HepG2 (cell line): ENCODE measurements around the gene TRABD. TPM values are rescaled to one million over a fixed set of nuclear protein-coding genes. Genes with fewer than 3 reads are reported as not detected.
A peak's percentile ranks its signal among the peaks of the same experiment; 100 is the strongest.

Experiments
- ATAC-seq: fragments of 200-7000 bp; cut with Tn5 transposase; 3 replicates; pipeline ENCODE4 v1.9.1; 2020; ENCODE audit warnings: mild to moderate bottlenecking, moderate library complexity
- BruUV-seq: library from RNA; stranded (reverse); fragments of 400-500 nt; replicated peaks from 2 replicates; lab custom pipeline; 2021; lab: Mats Ljungman, UMichigan
- CTCF ChIA-PET: fragments of 300-600 bp; formaldehyde crosslinking; extraction: SDS; loops from one replicate; lab custom pipeline; 2021; ENCODE audit warnings: low total read pairs, inconsistent platforms, low intra/inter-chr PET ratio; lab: Yijun Ruan, JAX
- POLR2A ChIA-PET: fragments of 350-600 bp; sonication (Branson Sonifier 250); formaldehyde crosslinking; loops from one replicate; lab custom pipeline; 2020; ENCODE audit warnings: antibody characterized with exemption, inconsistent platforms; lab: Yijun Ruan, JAX
- DNase-seq: peaks from one replicate; pipeline ENCODE4 v3.0.0-alpha.2; 2015; ENCODE audit warnings: low spot score
- FAIRE-seq: peaks from 3 replicates; lab custom pipeline; 2011; peaks lifted over from hg19 to GRCh38; lab: Jason Lieb, UNC
- H2AFZ ChIP-seq: one replicate; pipeline ENCODE4 v1.6.1; 2011; ENCODE audit warnings: low read length, inconsistent platforms
- H3K27ac ChIP-seq: fragments of 300-600 bp; 3 replicates; pipeline ENCODE4 v1.8.0; 2011; ENCODE audit warnings: mixed run types, mild to moderate bottlenecking, mixed read lengths, low read length, inconsistent platforms; ENCODE audit not compliant: insufficient read depth; ENCODE audit errors: extremely low read length
- H3K27me3 ChIP-seq, 2 experiments: fragments of 200-600 bp in 1 of 2; 2 replicates in 1 of 2; 3 replicates in 1 of 2; pipeline versions ENCODE4 v1.6.0 to v1.8.0; 2011; ENCODE audit warnings: low read length in 2 of 2, mild to moderate bottlenecking in 2 of 2, moderate library complexity in 2 of 2, inconsistent platforms in 1 of 2; ENCODE audit not compliant: insufficient read depth in 2 of 2, control insufficient read depth in 1 of 2
- H3K36me3 ChIP-seq, 2 experiments: fragments of 200-600 bp in 1 of 2; replicated peaks in 1 of 2; 2 replicates in 1 of 2; 3 replicates in 1 of 2; pipeline versions ENCODE4 v1.5.1 to v1.8.0; 2011; ENCODE audit warnings: low read length in 2 of 2, inconsistent platforms in 1 of 2; ENCODE audit not compliant: insufficient read depth in 2 of 2, control insufficient read depth in 1 of 2
- H3K4me1 ChIP-seq: 2 replicates; pipeline ENCODE4 v1.5.1; 2012; ENCODE audit warnings: low read length, inconsistent platforms; ENCODE audit not compliant: insufficient read depth
- H3K4me2 ChIP-seq: 2 replicates; pipeline ENCODE4 v1.6.0; 2011; ENCODE audit warnings: low read depth, low read length, inconsistent platforms
- H3K4me3 ChIP-seq, 3 experiments: fragments of 200-600 bp in 1 of 3; sonication (generic), shearing (Covaris generic) in 1 of 3; replicated peaks in 1 of 3; 2 replicates each; pipeline ENCODE4 v1.5.1; 2011 to 2016; ENCODE audit warnings: low read length in 3 of 3, inconsistent platforms in 2 of 3, low read depth in 2 of 3, mild to moderate bottlenecking in 2 of 3, control low read depth in 1 of 3, mixed read lengths in 1 of 3; ENCODE audit not compliant: insufficient read depth in 1 of 3
- H3K79me2 ChIP-seq: one replicate; pipeline ENCODE4 v1.6.1; 2011; ENCODE audit warnings: low read length, inconsistent platforms; ENCODE audit not compliant: insufficient read depth
- H3K9ac ChIP-seq: 2 replicates; pipeline ENCODE4 v1.6.0; 2011; ENCODE audit warnings: mild to moderate bottlenecking, low read depth, low read length, inconsistent platforms; ENCODE audit not compliant: insufficient read depth
- H3K9me3 ChIP-seq: 2 replicates; pipeline ENCODE4 v1.5.1; 2012; ENCODE audit warnings: mild to moderate bottlenecking, low read length
- H4K20me1 ChIP-seq: 2 replicates; pipeline ENCODE4 v1.6.0; 2011; ENCODE audit warnings: inconsistent platforms, mild to moderate bottlenecking, low read length, moderate library complexity; ENCODE audit not compliant: insufficient read depth
- ARID4A ChIP-seq: sonication (generic); formaldehyde crosslinking; IDR thresholded peaks from 2 replicates; pipeline ENCODE4 v1.5.0; 2020; ENCODE audit warnings: mild to moderate bottlenecking, missing genetic modification reagents, borderline replicate concordance
- ELF1 ChIP-seq: sonication (generic); formaldehyde crosslinking; IDR thresholded peaks from 2 replicates; pipeline ENCODE4 v1.4.0; 2020; ENCODE audit warnings: missing genetic modification reagents
- HNRNPK ChIP-seq: fragments of 200-400 bp; formaldehyde crosslinking; IDR thresholded peaks from 2 replicates; pipeline ENCODE4 v1.6.1; 2018; ENCODE audit warnings: low read length, low read depth, moderate library complexity, mild to moderate bottlenecking; ENCODE audit not compliant: poor library complexity, severe bottlenecking
- MAZ ChIP-seq, 2 experiments: sonication (generic) in 1 of 2; formaldehyde crosslinking in 1 of 2; IDR thresholded peaks; 2 replicates each; pipeline versions ENCODE4 v1.5.0 to v1.6.1; 2012 to 2020; ENCODE audit warnings: low read depth in 2 of 2, mild to moderate bottlenecking in 2 of 2, borderline replicate concordance in 1 of 2, improper control_type of control experiment in 1 of 2, low read length in 1 of 2, missing genetic modification reagents in 1 of 2, moderate library complexity in 1 of 2
- MEIS1 ChIP-seq: sonication (generic); formaldehyde crosslinking; IDR thresholded peaks from 2 replicates; pipeline ENCODE4 v1.9.0; 2021; ENCODE audit warnings: mild to moderate bottlenecking, missing genetic modification reagents, moderate library complexity, borderline replicate concordance
- MTA1 ChIP-seq: sonication (generic); formaldehyde crosslinking; IDR thresholded peaks from 2 replicates; pipeline ENCODE4 v1.4.0; 2020; ENCODE audit warnings: missing genetic modification reagents, mild to moderate bottlenecking, borderline replicate concordance
- PATZ1 ChIP-seq: sonication (generic); formaldehyde crosslinking; IDR thresholded peaks from 2 replicates; pipeline ENCODE4 v1.4.0; 2020; ENCODE audit warnings: missing genetic modification reagents
- RBFOX2 ChIP-seq: fragments of 200-400 bp; formaldehyde crosslinking; IDR thresholded peaks from 2 replicates; pipeline ENCODE4 v1.6.1; 2017; ENCODE audit warnings: low read depth, mild to moderate bottlenecking, low read length
- RNF2 ChIP-seq: fragments of 450-650 bp; conservative IDR thresholded peaks from 2 replicates; pipeline ENCODE4 v1.6.1; 2016; ENCODE audit warnings: low read depth
- U2AF1 ChIP-seq: fragments of 200-400 bp; formaldehyde crosslinking; optimal IDR thresholded peaks from 2 replicates; pipeline ENCODE3; 2017; ENCODE audit warnings: mild to moderate bottlenecking, low read depth, low read length
- ZFY ChIP-seq: sonication (generic); formaldehyde crosslinking; IDR thresholded peaks from 2 replicates; pipeline ENCODE4 v1.4.0; 2020; ENCODE audit warnings: missing genetic modification reagents
- ZNF274 ChIP-seq: sonication (generic); formaldehyde crosslinking; IDR thresholded peaks from 2 replicates; pipeline ENCODE4 v1.5.1; 2020; ENCODE audit warnings: mild to moderate bottlenecking, missing genetic modification reagents
- ZNF329 ChIP-seq: sonication (generic); formaldehyde crosslinking; IDR thresholded peaks from 2 replicates; pipeline ENCODE4 v1.9.0; 2021; ENCODE audit warnings: low read depth, mild to moderate bottlenecking, missing genetic modification reagents
- ZNF430 ChIP-seq: sonication (generic); formaldehyde crosslinking; IDR thresholded peaks from 2 replicates; pipeline ENCODE4 v1.9.0; 2021; ENCODE audit warnings: mild to moderate bottlenecking, missing genetic modification reagents
- ZNF563 ChIP-seq: sonication (generic); formaldehyde crosslinking; IDR thresholded peaks from 2 replicates; pipeline ENCODE4 v1.8.0; 2022; ENCODE audit warnings: mild to moderate bottlenecking, moderate library complexity, missing genetic modification reagents
- ZNF772 ChIP-seq: sonication (generic); formaldehyde crosslinking; IDR thresholded peaks from 2 replicates; pipeline ENCODE4 v1.5.0; 2020; ENCODE audit warnings: mild to moderate bottlenecking, missing genetic modification reagents
- ZSCAN31 ChIP-seq: sonication (generic); formaldehyde crosslinking; IDR thresholded peaks from 2 replicates; pipeline ENCODE4 v1.5.0; 2020; ENCODE audit warnings: low read depth, mild to moderate bottlenecking, missing genetic modification reagents
- WGBS: methylation state at CpG from one replicate; pipeline ENCODE4 v1.1.6; 2017; ENCODE audit warnings: low lambda C conversion rate; 5-methylcytosine and 5-hydroxymethylcytosine counted together
- in situ Hi-C: cut with HindIII; loops from 2 replicates; pipeline ENCODE4 v1.10.0; 2017; ENCODE audit warnings: low pct_unique_long_range_greater_than_20kb; ENCODE audit not compliant: extremely low pct_ligation_motif_present
- intact Hi-C: fragments of 100-400 bp; cut with micrococcal nuclease; formaldehyde crosslinking; loops from one replicate; pipeline ENCODE4 v1.10.0; 2022; ENCODE audit not compliant: unreplicated experiment
- polyA plus RNA-seq, 8 experiments: library from polyadenylated mRNA; depleted of rRNA in 3 of 8; stranded (reverse) in 7 of 8; unstranded in 1 of 8; fragments of >200 nt; fragmentation: Illumina TruSeq in 4 of 8; extraction: Trizol in 4 of 8; gene quantifications; 2 replicates each; pipeline versions ENCODE4 v1.2.1 to v1.2.3, GENCODE V29; 2011 to 2016; ENCODE audit warnings: low read depth in 4 of 8, missing spikeins in 1 of 8, mixed read lengths in 1 of 8; ENCODE audit not compliant: insufficient read depth in 1 of 8
- total RNA-seq, 5 experiments: library from RNA; depleted of rRNA; stranded (reverse); fragments of >200 nt; fragmentation: Illumina TruSeq; extraction: Trizol; gene quantifications; 2 replicates each; pipeline ENCODE4 v1.2.3, GENCODE V29; 2016; ENCODE audit warnings: low read depth in 1 of 5

The TRABD gene
- total and polyA plus RNA-seq, 2 of the 13 experiments (the other 11 are each of a cell fraction or from before 2014, with no cell fraction given) = 21.5 to 28.9 TPM

- Histone ChIP-seq H3K79me2 (peaks cover 16% of the 10 kb centered on the region), H2AFZ (no peak overlapping the region), H3K4me3 (peak overlapping the region; percentile 68 to 88 (median 84)), H3K4me2 (peak overlapping the region; percentile 84), H3K27ac (peak overlapping the region; percentile 40), H3K9ac (peak overlapping the region; percentile 82), H3K36me3 (0 out of 5 replicates have a peak, but pooled peaks cover 0 to 3% of the 10 kb centered on the region in 2 experiments), H3K27me3 (no peaks in the 10 kb centered on the region; a peak in 1 of 5 replicates), H3K4me1 (peaks cover 34% of the 10 kb centered on the region), H3K9me3 (no peaks in the 10 kb centered on the region), H4K20me1 (peaks cover 2% of the 10 kb centered on the region; the same call in 1 of the 2 replicates)
- in situ Hi-C loops (no loop called here), intact Hi-C loops (no loop called here)
- FAIRE-seq (no peak), DNase-seq (no peak), ATAC-seq (no peak; the same call in 2 of the 3 replicates)
- ChIA-PET CTCF (no interaction called here), POLR2A (interaction anchor here (0.7 to 1.4 kb wide), 2 partner anchors 11 to 15 kb away, joined by 3 read pairs; no protein-coding TSS in a partner anchor)
- WGBS = 2% methylated on average over 7 of the region's 47 CpGs
- no TSS peak for BruUV-seq
- TF ChIP-seq ZNF772 = 0 out of 2 replicates have a peak, but pooled peaks have one; percentile 44
- TF ChIP-seq ZFY (CRISPR knock-in tag) = peak; percentile 57
- TF ChIP-seq HNRNPK = peak; percentile 23
- peak; percentile 71 for TF ChIP-seq PATZ1 (CRISPR knock-in tag)
- TF ChIP-seq ARID4A (CRISPR knock-in tag) = peak; percentile 40; the same call in 1 of the 2 replicates
- TF ChIP-seq ZNF430 (CRISPR knock-in tag) = no peak
- no peak for TF ChIP-seq U2AF1
- no peak for TF ChIP-seq MEIS1
- 0 out of 2 replicates have a peak, but pooled peaks have one; percentile 51 for TF ChIP-seq ZSCAN31 (CRISPR knock-in tag)
- 0 out of 2 replicates have a peak, but pooled peaks have one; percentile 45 for TF ChIP-seq RBFOX2
- TF ChIP-seq MTA1 (CRISPR knock-in tag) = peak; percentile 47; the same call in 1 of the 2 replicates
- TF ChIP-seq ZNF563 (CRISPR knock-in tag) = 0 out of 2 replicates have a peak, but pooled peaks have one; percentile 26
- TF ChIP-seq ZNF329 (CRISPR knock-in tag) = no peak
- TF ChIP-seq RNF2 = no peak
- TF ChIP-seq ZNF274 = 0 out of 2 replicates have a peak, but pooled peaks have one; percentile 22
- TF ChIP-seq MAZ (IDR thresholded peaks at IDR 0.05; ENCODE audit: borderline replicate concordance, low read depth, low read length) = no peak
- TF ChIP-seq MAZ (CRISPR knock-in tag; IDR thresholded peaks at IDR 0.05; ENCODE audit: low read depth) = peak; percentile 44; the same call in 1 of the 2 replicates
- no peak for TF ChIP-seq ELF1 (CRISPR knock-in tag)
These were observed 535 bp downstream of the TRABD start for GRCh38 chr22:50186181-50186714.
